Liver (tissue), 9 donors: ENCODE results near the gene MAN1C1. TPM values are rescaled to one million over a fixed set of nuclear protein-coding genes. Genes with fewer than 3 reads are reported as not detected.
A peak's percentile ranks its signal among the peaks of the same experiment; 100 is the strongest.

Source experiments
- DNase-seq: peaks from one replicate; pipeline ENCODE4 v3.0.0-alpha.2; 2017; ENCODE audit warnings: low spot score
- H3K27ac ChIP-seq, 2 donors: one replicate each; pipeline ENCODE4 v1.7.0; 2013; ENCODE audit warnings: inconsistent platforms in 2 of 2, low read length in 2 of 2, control low read depth in 1 of 2, low read depth in 1 of 2, mild to moderate bottlenecking in 1 of 2
- H3K27me3 ChIP-seq, 4 donors: one replicate each; pipeline versions ENCODE4 v1.6.1 to v1.7.0; 2013; ENCODE audit warnings: low read length in 3 of 4, inconsistent platforms in 1 of 4, mild to moderate bottlenecking in 1 of 4, moderate library complexity in 1 of 4; ENCODE audit not compliant: control insufficient read depth in 4 of 4, insufficient read depth in 4 of 4
- H3K36me3 ChIP-seq, 4 donors: one replicate each; pipeline versions ENCODE4 v1.6.1 to v1.7.0; 2013; ENCODE audit warnings: low read length in 3 of 4, mild to moderate bottlenecking in 3 of 4, low read depth in 1 of 4, moderate library complexity in 1 of 4; ENCODE audit not compliant: control insufficient read depth in 4 of 4, insufficient read depth in 3 of 4
- H3K4me1 ChIP-seq, 4 donors: one replicate each; pipeline versions ENCODE4 v1.6.1 to v1.7.0; 2013; ENCODE audit warnings: low read length in 3 of 4, mild to moderate bottlenecking in 3 of 4, moderate library complexity in 1 of 4; ENCODE audit not compliant: control insufficient read depth in 4 of 4, insufficient read depth in 4 of 4
- H3K4me3 ChIP-seq, 3 donors: one replicate each; pipeline versions ENCODE4 v1.6.1 to v1.7.0; 2013; ENCODE audit warnings: low read length in 3 of 3, control low read depth in 1 of 3, low read depth in 1 of 3, mild to moderate bottlenecking in 1 of 3
- H3K9ac ChIP-seq, 2 donors: one replicate each; pipeline ENCODE4 v1.7.0; 2013; ENCODE audit warnings: low read length in 2 of 2, mild to moderate bottlenecking in 2 of 2, moderate library complexity in 2 of 2, control low read depth in 1 of 2, low read depth in 1 of 2
- H3K9me3 ChIP-seq, 4 donors: one replicate each; pipeline versions ENCODE4 v1.6.1 to v1.7.0; 2013; ENCODE audit warnings: low read length in 3 of 4; ENCODE audit not compliant: control insufficient read depth in 4 of 4
- ATF3 ChIP-seq: IDR thresholded peaks from 2 replicates; pipeline ENCODE4 v1.6.1; 2016; ENCODE audit warnings: antibody characterized with exemption
- CTCF ChIP-seq: fragments of 150-350 bp; IDR thresholded peaks from 2 replicates; pipeline ENCODE4 v1.5.1; 2017; ENCODE audit warnings: improper control_type of control experiment, low read depth, low read length; ENCODE audit not compliant: missing input control
- EGR1 ChIP-seq, 2 donors: IDR thresholded peaks; 2 replicates each; pipeline ENCODE4 v1.6.1; 2016 to 2018; ENCODE audit warnings: antibody characterized with exemption in 2 of 2, low read depth in 2 of 2
- FOXA1 ChIP-seq: IDR thresholded peaks from 2 replicates; pipeline ENCODE4 v1.6.1; 2016; ENCODE audit warnings: antibody characterized with exemption
- FOXA2 ChIP-seq: IDR thresholded peaks from 2 replicates; pipeline ENCODE4 v1.6.1; 2016; ENCODE audit warnings: antibody characterized with exemption
- GABPA ChIP-seq, 2 donors: IDR thresholded peaks in 1 of 2; conservative IDR thresholded peaks in 1 of 2; 2 replicates each; pipeline ENCODE4 v1.6.1; 2016; ENCODE audit warnings: antibody characterized with exemption in 2 of 2, mild to moderate bottlenecking in 1 of 2, moderate library complexity in 1 of 2
- HNF4A ChIP-seq, 2 donors: conservative IDR thresholded peaks; 2 replicates each; pipeline ENCODE4 v1.6.1; 2016; ENCODE audit warnings: antibody characterized with exemption in 2 of 2, mild to moderate bottlenecking in 2 of 2
- HNF4G ChIP-seq: IDR thresholded peaks from 2 replicates; pipeline ENCODE4 v1.6.1; 2016; ENCODE audit warnings: antibody characterized with exemption
- JUND ChIP-seq, 2 donors: IDR thresholded peaks; 2 replicates each; pipeline ENCODE4 v1.6.1; 2016; ENCODE audit warnings: antibody characterized with exemption in 2 of 2
- MAX ChIP-seq: IDR thresholded peaks from 2 replicates; pipeline ENCODE4 v1.6.1; 2016; ENCODE audit warnings: antibody characterized with exemption
- NR2F2 ChIP-seq: IDR thresholded peaks from 2 replicates; pipeline ENCODE4 v1.6.1; 2016; ENCODE audit warnings: antibody characterized with exemption
- RAD21 ChIP-seq, 2 donors: IDR thresholded peaks; 2 replicates each; pipeline ENCODE4 v1.6.1; 2016; ENCODE audit warnings: antibody characterized with exemption in 2 of 2, mild to moderate bottlenecking in 2 of 2
- REST ChIP-seq: IDR thresholded peaks from 2 replicates; pipeline ENCODE4 v1.6.1; 2016; ENCODE audit warnings: antibody characterized with exemption, mild to moderate bottlenecking
- RXRA ChIP-seq, 2 donors: IDR thresholded peaks; 2 replicates each; pipeline ENCODE4 v1.6.1; 2017 to 2018; ENCODE audit warnings: antibody characterized with exemption in 2 of 2, mild to moderate bottlenecking in 1 of 2
- SP1 ChIP-seq: IDR thresholded peaks from 2 replicates; pipeline ENCODE4 v1.6.1; 2018; ENCODE audit warnings: antibody characterized with exemption, mild to moderate bottlenecking
- TAF1 ChIP-seq: conservative IDR thresholded peaks from 2 replicates; pipeline ENCODE4 v1.6.1; 2016; ENCODE audit warnings: antibody characterized with exemption, mild to moderate bottlenecking
- YY1 ChIP-seq: IDR thresholded peaks from 2 replicates; pipeline ENCODE4 v1.6.1; 2016; ENCODE audit warnings: antibody characterized with exemption, mild to moderate bottlenecking
- ZBTB33 ChIP-seq: IDR thresholded peaks from 2 replicates; pipeline ENCODE4 v1.6.1; 2016; ENCODE audit warnings: antibody characterized with exemption
- WGBS: extraction: QIAGEN DNeasy Blood & Tissue Kit; methylation state at CpG from one replicate; pipeline ENCODE4 v1.1.7; 2013; 5-methylcytosine and 5-hydroxymethylcytosine counted together
- polyA plus RNA-seq, 2 donors: library from polyadenylated mRNA; stranded (reverse) in 1 of 2; unstranded in 1 of 2; fragments of 200-250 nt in 1 of 2; fragments of >200 nt in 1 of 2; fragmentation: Nextera tagmentation in 1 of 2; extraction: Ambion mirVana in 1 of 2; gene quantifications; one replicate each; pipeline versions ENCODE4 v1.2.1 to v1.2.3, GENCODE V29; 2013 to 2015
- total RNA-seq, 2 donors: library from RNA; depleted of rRNA; stranded (reverse); fragments of >200 nt; gene quantifications; one replicate each; pipeline ENCODE4 v1.2.3, GENCODE V29; 2014
- donor health status: healthy.
- donor health status: healthy.
- donor health status: healthy.
- donor health status: healthy.
- donor health status: healthy.

The MAN1C1 gene
- total and polyA plus RNA-seq, 4 donors, result 6.3 to 16.0 (median 8.1) TPM

- no peak for TF ChIP-seq YY1
- TF ChIP-seq FOXA2, result no peak
- TF ChIP-seq SP1, result no peak
- TF ChIP-seq JUND (IDR thresholded peaks at IDR 0.05), result no peak
- TF ChIP-seq HNF4G, result no peak
- TF ChIP-seq NR2F2, result no peak
- TF ChIP-seq HNF4A (conservative IDR thresholded peaks at IDR 0.05), result no peak
- TF ChIP-seq MAX, result no peak
- TF ChIP-seq GABPA (IDR thresholded peaks at IDR 0.05 in 1 of 2, conservative IDR thresholded peaks at IDR 0.05 in 1 of 2), result no peak
- TF ChIP-seq FOXA1, result no peak
- no peak for TF ChIP-seq CTCF
- TF ChIP-seq ZBTB33, result no peak
- TF ChIP-seq EGR1 (IDR thresholded peaks at IDR 0.05; ENCODE audit: low read depth in 2 of 2), result no peak
- TF ChIP-seq RXRA (IDR thresholded peaks at IDR 0.05), result no peak
- no peak for TF ChIP-seq REST
- no peak for TF ChIP-seq RAD21 (IDR thresholded peaks at IDR 0.05)
- TF ChIP-seq ATF3, result no peak
- no peak for TF ChIP-seq TAF1
- H3K9ac ChIP-seq, result no peak overlapping the region
- no peak for DNase-seq
- no peaks in the 10 kb centered on the region for H3K9me3 ChIP-seq
- H3K4me1 ChIP-seq, result peaks cover 6 to 54% (median 46%) of the 10 kb centered on the region in 4 donors
- no peaks in the 10 kb centered on the region for H3K27me3 ChIP-seq
- peak overlapping the region in 1 of 2 donors; percentile 13 for H3K27ac ChIP-seq
- H3K4me3 ChIP-seq, result no peak overlapping the region
- 92% methylated on average over 5 of the region's 5 CpGs for WGBS
- H3K36me3 ChIP-seq, result peaks cover 0 to 1% (median 0%) of the 10 kb centered on the region in 4 donors
Measured at GRCh38 chr1:25572107-25572506, 44.5 kb upstream of the MAN1C1 start.
